Esophagus muscularis mucosa (tissue), 4 donors: ENCODE results near the gene TRMO. TPM values are rescaled to one million over a fixed set of nuclear protein-coding genes. Genes with fewer than 3 reads are reported as not detected.

Source experiments
- DNase-seq: peaks from one replicate; pipeline ENCODE4 v3.0.0-alpha.2; 2017; ENCODE audit errors: extremely low spot score
- H3K27ac ChIP-seq, 4 donors: fragments of 200-600 bp; sonication (generic); replicated peaks in 1 of 4; 1 replicate in 3 of 4; 2 replicates in 1 of 4; pipeline ENCODE4 v1.5.1; 2016 to 2019; ENCODE audit warnings: mild to moderate bottlenecking in 1 of 4
- H3K27me3 ChIP-seq, 4 donors: fragments of 200-600 bp; sonication (generic); one replicate each; pipeline versions ENCODE4 v1.5.1 to v1.6.0; 2016 to 2019
- H3K36me3 ChIP-seq, 4 donors: fragments of 200-600 bp; sonication (generic); one replicate each; pipeline ENCODE4 v1.5.1; 2016 to 2019
- H3K4me1 ChIP-seq, 4 donors: fragments of 200-600 bp; sonication (generic); one replicate each; pipeline ENCODE4 v1.5.1; 2016 to 2019
- H3K4me3 ChIP-seq, 4 donors: fragments of 200-600 bp; sonication (generic); 1 replicate in 2 of 4; 2 replicates in 2 of 4; pipeline ENCODE4 v1.5.1; 2016 to 2019; ENCODE audit warnings: mild to moderate bottlenecking in 4 of 4, moderate library complexity in 1 of 4
- H3K9me3 ChIP-seq, 4 donors: fragments of 200-600 bp; sonication (generic); 1 replicate in 3 of 4; 2 replicates in 1 of 4; pipeline ENCODE4 v1.5.1; 2016 to 2019
- CTCF ChIP-seq, 3 experiments: fragments of 200-600 bp in 2 of 3; fragments of 450-650 bp in 1 of 3; sonication (generic) in 2 of 3; IDR thresholded peaks; one replicate each; pipeline ENCODE4 v1.5.1; 2017 to 2019; ENCODE audit warnings: antibody characterized with exemption in 3 of 3, mild to moderate bottlenecking in 2 of 3, moderate library complexity in 1 of 3
- EP300 ChIP-seq: sonication (generic); formaldehyde crosslinking; IDR thresholded peaks from one replicate; pipeline ENCODE4 v1.6.1; 2017; ENCODE audit warnings: antibody characterized with exemption
- POLR2A ChIP-seq: fragments of 450-650 bp; IDR thresholded peaks from one replicate; pipeline ENCODE4 v1.6.1; 2017; ENCODE audit warnings: antibody characterized with exemption, moderate library complexity, mild to moderate bottlenecking, low read depth
- POLR2AphosphoS5 ChIP-seq, 2 donors: sonication (generic); formaldehyde crosslinking; IDR thresholded peaks; one replicate each; pipeline ENCODE4 v1.6.1; 2017; ENCODE audit warnings: antibody characterized with exemption in 2 of 2
- WGBS: methylation state at CpG from one replicate; pipeline ENCODE4 v1.1.5; 2018; 5-methylcytosine and 5-hydroxymethylcytosine counted together
- intact Hi-C: fragments of 100-400 bp; cut with DNase I; formaldehyde crosslinking; loops from one replicate; pipeline ENCODE4 v1.15.1; 2023
- total RNA-seq, 4 donors: library from RNA; depleted of rRNA; stranded (reverse); fragments of >200 nt; gene quantifications; one replicate each; pipeline versions ENCODE4 v1.1.0 to v1.2.1, GENCODE V29; 2016

TRMO gene
- total RNA-seq, 4 donors from 2014 or later = 16.6 to 22.7 (median 18.8) TPM

GRCh38 chr9:97933297-97933998, 11.1 kb upstream of the TRMO start:
- peaks cover 0 to 68% (median 5%) of the 10 kb centered on the region in 4 donors for H3K27me3 ChIP-seq

GRCh38 chr9:97930972-97931371, 8.7 kb upstream of the TRMO start:
- Histone ChIP-seq H3K4me1 (no peaks in the 10 kb centered on the region), H3K4me3 (no peak overlapping the region), H3K27ac (no peak overlapping the region), H3K36me3 (no peaks in the 10 kb centered on the region), H3K9me3 (no peaks in the 10 kb centered on the region), H3K27me3 (peaks cover 0 to 69% (median 5%) of the 10 kb centered on the region in 4 donors)
- intact Hi-C loops = no loop called here
- DNase-seq = no peak
- WGBS = 46% methylated on average over 3 of the region's 3 CpGs
- TF ChIP-seq EP300 = no peak
- TF ChIP-seq CTCF (IDR thresholded peaks at IDR 0.05) = no peak
- no peak for TF ChIP-seq POLR2AphosphoS5 (IDR thresholded peaks at IDR 0.05)
- TF ChIP-seq POLR2A = no peak

More at GRCh38 chr9:97933297-97933998, 11.1 kb upstream of the TRMO start:
- intact Hi-C loops = no loop called here
- Histone ChIP-seq H3K36me3 (no peaks in the 10 kb centered on the region), H3K9me3 (no peaks in the 10 kb centered on the region), H3K27ac (no peak overlapping the region), H3K4me3 (no peak overlapping the region), H3K4me1 (no peaks in the 10 kb centered on the region)
- DNase-seq = no peak
- no peak for TF ChIP-seq POLR2AphosphoS5 (IDR thresholded peaks at IDR 0.05)
- TF ChIP-seq EP300 = no peak
- no peak for TF ChIP-seq POLR2A
- TF ChIP-seq CTCF (IDR thresholded peaks at IDR 0.05) = no peak
- 67% methylated on average over 4 of the region's 4 CpGs for WGBS

- 58% methylated on average over 4 of the region's 4 CpGs for WGBS
- Histone ChIP-seq H3K36me3 (no peaks in the 10 kb centered on the region), H3K27me3 (peaks cover 0 to 53% (median 5%) of the 10 kb centered on the region in 4 donors), H3K4me3 (no peak overlapping the region), H3K9me3 (no peaks in the 10 kb centered on the region), H3K4me1 (peaks cover 0 to 2% (median under 1%) of the 10 kb centered on the region in 4 donors), H3K27ac (no peak overlapping the region)
- no peak for TF ChIP-seq EP300
- TF ChIP-seq CTCF (IDR thresholded peaks at IDR 0.05) = no peak
- TF ChIP-seq POLR2AphosphoS5 (IDR thresholded peaks at IDR 0.05) = no peak
- TF ChIP-seq POLR2A = no peak
- DNase-seq = no peak
- intact Hi-C loops = loop anchor here (10.0 kb wide), 1 partner anchor 866 kb away; the partner anchor contains the start of gene ANKS6
Observed at GRCh38 chr9:97928986-97929604, 6.8 kb upstream of the TRMO start.

GRCh38 chr9:97925497-97926334, 3.4 kb upstream of the TRMO start:
- Histone ChIP-seq H3K4me1 (peaks cover 12 to 29% (median 23%) of the 10 kb centered on the region in 4 donors), H3K4me3 (no peak overlapping the region), H3K9me3 (no peaks in the 10 kb centered on the region), H3K27ac (no peak overlapping the region), H3K27me3 (peaks cover 0 to 25% (median 0%) of the 10 kb centered on the region in 4 donors), H3K36me3 (no peaks in the 10 kb centered on the region)
- intact Hi-C loops = loop anchor here (10.0 kb wide), 1 partner anchor 869 kb away; the partner anchor contains the start of gene ANKS6
- no peak for DNase-seq
- TF ChIP-seq POLR2A (no peak), CTCF (IDR thresholded peaks at IDR 0.05) (no peak), POLR2AphosphoS5 (IDR thresholded peaks at IDR 0.05) (no peak), EP300 (no peak)
- WGBS = 75% methylated on average over 5 of the region's 5 CpGs
